ENCODE results near the gene LPIN2.

The LPIN2 gene

GRCh38 chr18:3048820-3049349, 35.9 kb upstream of the LPIN2 start:
- no peak overlapping the region for H3K4me3 ChIP-seq
- H3K9me3 ChIP-seq: no peaks in the 10 kb centered on the region
- TF ChIP-seq CTCF (IDR thresholded peaks at IDR 0.05): no peak
- DNase-seq: no peak
- no peak overlapping the region for H3K27ac ChIP-seq
- H3K4me1 ChIP-seq: no peaks in the 10 kb centered on the region
- intact Hi-C loops (cut with DNase I; ENCODE audit: low total_unique reads): no loop called here
- H3K36me3 ChIP-seq: no peaks in the 10 kb centered on the region
- H3K27me3 ChIP-seq: no peaks in the 10 kb centered on the region

DNA sequence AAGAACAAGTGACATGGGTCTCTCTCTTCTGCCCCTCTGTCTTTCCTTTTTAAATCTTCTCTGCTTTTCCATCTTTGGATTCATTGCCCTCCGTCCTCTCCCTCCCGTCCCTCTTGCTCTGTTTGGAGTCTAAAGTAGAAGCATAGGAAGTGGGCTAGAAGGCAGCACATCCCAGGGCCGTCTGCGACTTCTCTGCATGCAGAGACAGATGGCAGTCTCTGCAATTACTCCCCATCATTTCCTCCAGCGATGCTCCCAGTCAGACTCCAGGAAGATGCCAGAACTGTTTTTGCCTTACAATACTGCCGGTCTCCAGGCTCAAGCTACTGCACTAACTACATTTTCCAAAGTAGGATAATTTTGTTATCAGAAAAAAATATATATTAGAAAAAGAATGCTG, 35.2 kb upstream of the LPIN2 start:
- Histone ChIP-seq H3K27ac (no peak overlapping the region), H3K4me3 (no peak overlapping the region), H3K36me3 (no peaks in the 10 kb centered on the region), H3K27me3 (no peaks in the 10 kb centered on the region), H3K4me1 (no peaks in the 10 kb centered on the region), H3K9me3 (no peaks in the 10 kb centered on the region)
- intact Hi-C loops (cut with DNase I; ENCODE audit: low total_unique reads): no loop called here
- DNase-seq: no peak
- no peak for TF ChIP-seq CTCF (IDR thresholded peaks at IDR 0.05)

GRCh38 chr18:3046216-3046808, 33.4 kb upstream of the LPIN2 start:
- H3K4me1 ChIP-seq: no peaks in the 10 kb centered on the region
- no peaks in the 10 kb centered on the region for H3K9me3 ChIP-seq
- no peak overlapping the region for H3K27ac ChIP-seq
- H3K27me3 ChIP-seq: no peaks in the 10 kb centered on the region
- DNase-seq: no peak
- no peak for TF ChIP-seq CTCF (IDR thresholded peaks at IDR 0.05)
- H3K4me3 ChIP-seq: no peak overlapping the region
- intact Hi-C loops (cut with DNase I; ENCODE audit: low total_unique reads): no loop called here
- no peaks in the 10 kb centered on the region for H3K36me3 ChIP-seq

DNA sequence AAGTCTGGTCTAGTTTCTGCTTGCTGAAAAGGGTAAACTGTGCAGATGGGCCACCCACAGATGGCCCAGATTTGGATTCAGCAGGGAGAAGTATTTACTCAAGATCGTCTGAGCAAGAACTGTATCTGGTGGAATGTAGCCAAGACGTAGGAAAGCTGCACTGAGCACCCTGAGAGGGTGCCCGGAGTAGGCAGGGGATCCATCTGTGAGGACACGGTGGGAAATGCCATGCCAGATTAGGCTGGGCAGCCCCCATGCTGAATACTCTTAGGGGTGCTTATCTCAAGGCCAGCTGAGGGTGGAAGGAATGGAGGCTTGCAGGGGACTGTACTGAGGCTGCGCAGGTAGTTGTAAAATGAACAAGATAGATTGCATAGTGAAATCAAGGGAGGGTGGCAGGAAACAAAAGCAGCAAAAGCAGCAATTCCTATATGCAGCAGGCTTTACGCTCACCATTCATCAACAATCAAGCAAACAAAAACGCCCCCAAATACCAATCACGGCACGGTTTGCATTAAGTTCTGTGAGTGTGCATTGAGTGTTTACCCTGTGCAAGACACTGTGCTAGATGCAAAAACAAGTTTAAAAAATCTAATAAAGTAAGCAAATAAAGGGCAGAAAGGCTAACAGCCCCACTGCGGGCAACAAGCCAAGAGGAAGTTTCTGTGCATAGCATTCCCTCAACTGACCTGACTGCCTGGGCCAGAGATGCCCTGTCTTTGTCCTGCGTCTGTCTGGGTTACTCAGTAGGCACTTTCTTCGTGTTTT, 32.2 kb upstream of the LPIN2 start:
- Histone ChIP-seq H3K27me3 (no peaks in the 10 kb centered on the region), H3K4me1 (no peaks in the 10 kb centered on the region), H3K27ac (no peak overlapping the region), H3K4me3 (no peak overlapping the region), H3K36me3 (no peaks in the 10 kb centered on the region), H3K9me3 (no peaks in the 10 kb centered on the region)
- peak in 1 of 2 donors; percentile 52 for DNase-seq
- no peak for TF ChIP-seq CTCF (IDR thresholded peaks at IDR 0.05)
- intact Hi-C loops (cut with DNase I; ENCODE audit: low total_unique reads): no loop called here

DNA sequence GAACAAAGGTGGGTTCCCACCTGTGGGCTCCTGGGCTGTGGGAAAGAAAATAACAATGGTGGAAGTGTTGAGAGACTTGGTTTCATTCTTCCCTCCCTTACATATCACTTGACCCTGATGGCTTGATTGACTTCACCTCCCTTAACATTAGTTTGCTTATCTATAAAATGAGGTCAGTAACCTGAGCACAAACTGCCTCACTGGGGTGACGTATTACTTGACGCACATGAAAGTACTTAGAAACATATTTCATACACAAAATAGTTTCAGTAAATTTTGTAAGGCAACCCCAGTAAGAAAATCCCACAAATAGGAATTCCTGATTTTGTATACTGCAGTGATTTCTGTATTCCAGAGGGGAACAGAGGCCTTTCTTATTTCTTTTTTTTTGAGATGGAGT, 29.4 kb upstream of the LPIN2 start:
- DNase-seq: no peak
- Histone ChIP-seq H3K27me3 (no peaks in the 10 kb centered on the region), H3K27ac (no peak overlapping the region), H3K4me1 (peaks cover 0 to 4% (median 2%) of the 10 kb centered on the region in 4 donors), H3K9me3 (no peaks in the 10 kb centered on the region), H3K36me3 (no peaks in the 10 kb centered on the region), H3K4me3 (no peak overlapping the region)
- intact Hi-C loops (cut with DNase I; ENCODE audit: low total_unique reads): no loop called here
- TF ChIP-seq CTCF (IDR thresholded peaks at IDR 0.05): no peak

Data from tibial artery (tissue), 4 donors.